Omental fat pad (tissue), 4 donors: ENCODE results near the gene RFK. TPM values are rescaled to one million over a fixed set of nuclear protein-coding genes. Genes with fewer than 3 reads are reported as not detected.
"Not testable (repeated sequence)": the region's sequence is repeated elsewhere in the genome, so short reads cannot be mapped to it uniquely, and the experiment has no call there.

Experiments
- ATAC-seq: fragments of 150-250 bp; one replicate; pipeline ENCODE4 v1.9.1; 2016; ENCODE audit warnings: mild to moderate bottlenecking, moderate library complexity; ENCODE audit not compliant: low FRiP score
- DNase-seq: peaks from one replicate; pipeline ENCODE4 v3.0.0-alpha.2; 2019; ENCODE audit warnings: low spot score
- total RNA-seq, 4 donors: library from RNA; depleted of rRNA; stranded (reverse); fragments of >200 nt; gene quantifications; one replicate each; pipeline ENCODE4 v1.1.0, GENCODE V29; 2016
- TF ChIP-seq, protein P1 (sequence below), 3 donors: fragments of 450-650 bp; IDR thresholded peaks; one replicate each; pipeline ENCODE4 v1.5.1; 2016 to 2017; ENCODE audit warnings: antibody characterized with exemption in 3 of 3, mild to moderate bottlenecking in 3 of 3, moderate library complexity in 2 of 3

The RFK gene
- 10 to 100 TPM; 15.0 to 28.7 (median 19.2) TPM for total RNA-seq

DNA sequence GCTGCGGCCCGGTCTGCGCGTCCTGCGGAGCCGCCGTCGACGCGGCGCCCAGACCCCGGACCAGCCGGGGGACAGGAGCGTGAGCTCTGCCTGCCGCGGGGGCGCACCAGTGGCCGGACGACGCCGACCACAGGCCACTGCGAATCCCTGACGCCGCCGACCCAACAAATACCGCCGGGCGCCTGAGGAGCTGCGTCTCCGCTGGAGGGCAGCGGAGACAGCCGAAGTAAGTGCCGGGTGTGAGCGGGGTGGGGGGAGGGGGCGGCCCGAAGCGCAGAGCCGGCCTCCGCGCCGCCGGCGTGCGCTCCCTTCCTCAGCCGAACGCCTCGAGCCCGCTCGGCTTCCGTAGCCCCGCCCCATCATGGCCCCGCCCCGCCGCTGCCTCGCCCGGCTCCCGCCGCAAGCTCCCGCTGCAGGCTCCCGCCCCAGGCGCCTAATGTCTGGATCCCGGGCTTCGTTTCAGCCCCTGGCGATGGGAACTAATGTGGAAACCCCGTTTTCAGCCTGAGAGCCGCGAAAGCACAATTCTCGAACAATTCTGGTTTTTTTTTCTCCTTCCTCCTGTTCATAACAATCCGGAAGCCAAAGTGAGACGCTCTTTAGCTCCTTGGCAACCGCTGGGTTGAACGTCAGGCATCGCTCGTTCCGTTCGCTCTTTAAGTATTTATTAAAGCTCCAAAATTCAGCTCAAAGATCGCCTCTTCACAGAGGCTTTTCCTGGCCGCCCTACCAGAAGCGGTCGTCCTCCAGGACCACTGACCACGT lies at the start of gene RFK:
Gene RFK (minus strand): TSS at position 232 of the 765 bp plus-strand sequence. CDS start 255 bp downstream, outside the sequence.
- peak; percentile 50 for DNase-seq
- TF ChIP-seq, protein P1, sequence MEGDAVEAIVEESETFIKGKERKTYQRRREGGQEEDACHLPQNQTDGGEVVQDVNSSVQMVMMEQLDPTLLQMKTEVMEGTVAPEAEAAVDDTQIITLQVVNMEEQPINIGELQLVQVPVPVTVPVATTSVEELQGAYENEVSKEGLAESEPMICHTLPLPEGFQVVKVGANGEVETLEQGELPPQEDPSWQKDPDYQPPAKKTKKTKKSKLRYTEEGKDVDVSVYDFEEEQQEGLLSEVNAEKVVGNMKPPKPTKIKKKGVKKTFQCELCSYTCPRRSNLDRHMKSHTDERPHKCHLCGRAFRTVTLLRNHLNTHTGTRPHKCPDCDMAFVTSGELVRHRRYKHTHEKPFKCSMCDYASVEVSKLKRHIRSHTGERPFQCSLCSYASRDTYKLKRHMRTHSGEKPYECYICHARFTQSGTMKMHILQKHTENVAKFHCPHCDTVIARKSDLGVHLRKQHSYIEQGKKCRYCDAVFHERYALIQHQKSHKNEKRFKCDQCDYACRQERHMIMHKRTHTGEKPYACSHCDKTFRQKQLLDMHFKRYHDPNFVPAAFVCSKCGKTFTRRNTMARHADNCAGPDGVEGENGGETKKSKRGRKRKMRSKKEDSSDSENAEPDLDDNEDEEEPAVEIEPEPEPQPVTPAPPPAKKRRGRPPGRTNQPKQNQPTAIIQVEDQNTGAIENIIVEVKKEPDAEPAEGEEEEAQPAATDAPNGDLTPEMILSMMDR (IDR thresholded peaks at IDR 0.05), result peak in 1 of 3 donors; percentile 43
- ATAC-seq, result peak; percentile 95

DNA sequence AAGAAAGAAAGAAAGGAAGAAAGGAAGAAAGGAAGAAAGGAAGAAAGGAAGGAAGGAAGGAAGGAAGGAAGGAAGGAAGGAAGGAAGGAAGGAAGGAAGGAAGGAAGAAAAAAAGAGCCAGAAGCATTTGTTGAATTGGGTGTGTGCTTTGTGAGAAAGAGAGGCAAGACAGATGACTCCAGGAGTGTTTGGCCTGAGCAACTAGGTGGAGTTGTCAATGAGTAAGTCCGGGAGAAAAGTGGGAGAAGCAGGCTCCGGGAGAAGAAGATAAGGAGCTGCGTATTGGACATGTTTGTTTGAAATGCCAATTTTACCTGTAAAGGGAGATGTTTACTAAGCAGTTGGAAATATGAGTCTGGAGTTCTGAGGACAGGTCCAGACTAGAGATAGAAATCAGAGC lies 49.7 kb upstream of the RFK start:
- no peak for DNase-seq
- ATAC-seq, result no peak
- TF ChIP-seq, protein P1 (IDR thresholded peaks at IDR 0.05), result no peak

DNA sequence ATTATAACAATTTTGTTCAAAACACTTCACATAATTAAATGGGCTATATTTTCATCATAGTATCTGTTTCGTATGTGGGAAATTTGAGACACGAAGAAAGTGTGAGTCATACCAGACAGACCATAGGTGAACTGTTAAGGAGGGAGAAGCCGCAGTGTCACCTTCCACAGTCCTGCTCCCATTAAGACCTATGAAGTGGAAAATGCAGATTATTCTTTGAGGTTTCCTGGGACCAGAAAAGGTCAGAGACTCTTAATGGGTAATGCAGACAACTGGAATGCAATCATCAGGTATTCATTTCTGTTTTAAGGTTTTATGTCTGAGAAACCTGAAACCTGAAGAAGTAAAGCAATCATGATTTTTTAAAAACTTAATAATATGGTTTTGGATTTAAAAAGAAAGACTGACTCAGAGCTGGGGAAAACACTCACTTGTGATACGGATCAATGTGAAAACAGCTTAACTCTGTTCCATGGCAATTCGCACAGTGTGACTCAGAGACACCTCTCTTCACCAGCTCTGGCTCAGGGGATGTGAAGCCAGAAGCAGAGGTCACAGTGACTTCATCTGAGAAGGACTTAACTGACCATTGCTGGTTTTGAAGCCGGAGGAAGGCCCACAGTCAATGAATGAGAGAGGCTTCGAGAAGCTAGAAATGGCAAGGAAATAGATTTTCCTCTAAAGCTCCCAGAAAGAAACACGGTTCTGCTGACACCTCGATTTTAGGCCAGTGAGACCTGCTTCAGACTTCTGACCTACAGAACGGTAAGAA lies 47.5 kb upstream of the RFK start:
- DNase-seq (no peak), ATAC-seq (no peak)
- TF ChIP-seq, protein P1 (IDR thresholded peaks at IDR 0.05), result no peak

DNA sequence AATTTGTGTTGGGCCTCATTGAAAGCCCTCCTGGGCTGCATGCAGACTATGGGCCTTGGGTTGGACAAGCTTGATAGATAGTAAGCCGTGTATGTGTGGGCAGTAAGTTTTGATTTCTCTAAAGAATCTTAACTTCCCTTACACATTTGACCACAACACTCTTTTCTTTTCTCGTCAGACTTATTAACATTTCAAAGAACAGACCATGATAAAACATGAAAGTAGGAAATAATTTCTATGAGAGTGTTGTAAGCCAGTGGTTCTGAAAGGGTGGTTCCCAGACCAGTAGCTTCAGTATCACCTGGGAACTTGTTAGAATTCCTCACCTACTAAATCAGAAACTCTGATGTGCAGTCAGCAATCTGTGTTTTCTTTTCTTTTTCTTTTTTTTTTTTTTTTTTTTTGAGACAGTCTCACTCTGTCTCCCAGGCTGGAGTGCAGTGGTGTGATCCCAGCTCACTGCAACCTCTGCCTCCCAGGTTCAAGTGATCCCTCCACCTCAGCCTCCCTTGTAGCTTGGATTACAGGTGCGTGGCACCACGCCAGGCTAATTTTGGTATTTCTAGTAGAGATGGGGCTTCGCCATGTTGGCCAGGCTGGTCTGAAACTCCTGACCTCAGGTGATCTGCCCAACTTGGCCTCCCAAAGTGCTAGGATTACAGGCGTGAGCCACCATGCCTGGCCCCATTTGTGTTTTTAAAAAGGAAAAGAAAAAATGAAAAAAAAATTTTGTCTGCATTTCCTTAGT lies 44.8 kb upstream of the RFK start:
- DNase-seq (no peak), ATAC-seq (no peak)
- TF ChIP-seq, protein P1 (IDR thresholded peaks at IDR 0.05), result no peak

DNA sequence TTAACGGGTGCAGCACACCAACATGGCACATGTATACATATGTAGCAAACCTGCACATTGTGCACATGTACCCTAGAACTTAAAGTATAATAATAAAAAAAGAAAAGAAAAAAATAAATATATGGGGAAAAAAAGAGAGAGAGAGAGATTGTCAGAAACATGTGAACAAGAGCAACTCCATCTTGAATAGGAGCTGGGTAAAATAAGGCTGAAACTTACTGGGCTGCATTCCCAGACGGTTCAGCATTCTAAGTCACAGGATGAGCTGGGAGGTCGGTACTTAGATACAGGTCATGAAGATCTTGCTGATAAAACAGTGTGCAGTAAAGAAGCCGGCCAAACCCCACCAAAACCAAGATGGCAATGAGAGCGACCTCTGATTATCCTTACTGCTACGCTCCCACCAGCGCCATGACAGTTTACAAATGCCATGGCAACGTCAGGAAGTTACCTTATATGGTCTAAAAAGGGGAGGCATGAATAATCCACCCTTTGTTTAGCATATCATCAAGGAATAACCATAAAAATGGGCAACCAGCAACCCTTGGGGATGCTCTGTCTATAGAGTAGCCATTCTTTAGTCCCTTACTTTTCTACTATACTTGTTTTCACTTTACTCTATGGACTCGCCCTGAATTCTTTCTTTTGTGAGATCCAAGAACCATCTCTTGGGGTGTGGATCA lies 42.9 kb upstream of the RFK start:
- not testable (repeated sequence) for ATAC-seq

DNA sequence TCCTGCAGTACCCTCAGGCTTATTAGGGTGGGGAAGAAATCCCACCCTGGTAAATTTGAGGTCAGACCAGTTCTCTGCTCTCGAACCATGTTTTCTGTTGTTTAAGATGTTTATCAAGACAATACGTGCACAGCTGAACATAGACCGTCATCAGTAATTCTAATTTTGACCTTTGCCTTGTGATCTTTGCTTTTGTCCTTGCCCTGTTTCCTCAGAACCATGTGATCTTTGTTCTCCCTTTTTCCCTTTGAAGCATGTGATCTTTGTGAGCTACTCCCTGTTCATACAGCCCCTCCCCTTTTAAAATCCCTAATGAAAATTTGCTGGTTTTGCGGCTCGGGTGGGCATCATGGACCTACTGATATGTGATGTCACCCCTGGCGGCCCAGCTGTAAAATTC lies 40.7 kb upstream of the RFK start:
- not testable (repeated sequence) for ATAC-seq, DNase-seq

More for the DNA sequence above, 42.9 kb upstream of the RFK start:
- not testable (repeated sequence) for DNase-seq

DNA sequence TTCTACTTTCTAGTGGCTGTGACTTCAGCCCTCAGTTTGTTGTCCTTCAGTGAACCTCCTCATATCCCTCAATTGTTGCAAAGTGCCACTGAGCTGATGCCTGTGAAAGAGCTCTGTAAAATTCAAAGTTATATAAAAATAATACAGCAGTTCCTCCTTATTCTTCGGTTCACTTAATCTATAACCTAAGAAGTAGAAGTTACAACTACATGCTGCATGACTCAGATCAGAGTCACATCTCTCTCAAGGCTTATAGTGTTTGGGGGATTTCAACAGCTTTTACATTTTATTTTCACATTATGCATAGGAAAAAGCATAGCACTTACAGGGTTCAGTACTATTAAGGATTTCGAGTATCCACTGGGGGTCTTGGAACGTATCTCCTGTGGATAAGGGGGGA lies 39.6 kb upstream of the RFK start:
- TF ChIP-seq, protein P1 (IDR thresholded peaks at IDR 0.05), result no peak
- ATAC-seq, result no peak

More for the DNA sequence above, 39.6 kb upstream of the RFK start:
- DNase-seq, result no peak
